Activated T-cell treated with anti-CD3 and anti-CD28 coated beads for 24 hours (primary cell): ENCODE measurements around the gene GALNT4.

ENCODE experiments used
- DNase-seq: peaks from one replicate; pipeline ENCODE4 v3.0.0-alpha.2; 2020; ENCODE audit warnings: low read depth

Gene GALNT4

DNA sequence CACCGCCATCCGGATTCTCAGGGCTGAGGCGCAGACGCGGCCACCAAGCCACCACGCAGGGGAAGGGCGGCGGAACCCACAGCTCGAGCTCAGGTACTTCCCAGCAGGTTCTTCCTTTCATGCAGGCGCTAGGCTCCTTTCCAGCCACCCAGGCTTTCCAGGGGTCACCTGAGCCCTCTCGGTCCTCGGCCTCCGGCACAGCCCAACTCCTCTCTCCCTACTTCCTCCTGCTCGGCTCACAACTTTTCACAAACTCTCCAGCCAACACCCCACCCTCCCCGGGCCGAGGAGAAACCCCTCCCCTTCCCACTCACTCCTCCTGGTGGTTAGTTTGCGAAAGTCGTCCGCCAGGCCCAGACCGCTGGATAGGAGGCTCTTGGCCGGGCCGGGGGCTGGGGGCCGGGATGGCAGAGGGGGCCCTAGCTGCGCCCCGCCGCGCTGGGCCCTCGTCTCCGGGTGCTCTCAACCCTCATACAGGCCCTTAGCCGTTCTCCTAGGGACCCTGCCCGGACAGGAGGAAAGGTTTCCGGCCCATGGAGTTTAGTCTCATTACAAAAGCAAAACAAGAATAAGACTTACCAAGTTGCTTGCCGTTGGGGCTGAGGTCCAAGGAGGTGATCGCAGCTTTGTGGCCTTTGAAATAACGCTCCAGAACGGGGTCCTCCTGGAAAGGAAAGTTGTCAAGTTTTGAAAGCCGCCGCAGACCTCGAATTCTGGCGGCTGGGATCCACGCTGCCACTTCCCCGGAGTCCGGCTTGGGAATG is at the start of gene GALNT4:
Gene GALNT4 (minus strand): TSS at position 256 of the 764 bp plus-strand sequence. CDS start 247 bp downstream, at position 9.
- DNase-seq: peak; percentile 70

DNA sequence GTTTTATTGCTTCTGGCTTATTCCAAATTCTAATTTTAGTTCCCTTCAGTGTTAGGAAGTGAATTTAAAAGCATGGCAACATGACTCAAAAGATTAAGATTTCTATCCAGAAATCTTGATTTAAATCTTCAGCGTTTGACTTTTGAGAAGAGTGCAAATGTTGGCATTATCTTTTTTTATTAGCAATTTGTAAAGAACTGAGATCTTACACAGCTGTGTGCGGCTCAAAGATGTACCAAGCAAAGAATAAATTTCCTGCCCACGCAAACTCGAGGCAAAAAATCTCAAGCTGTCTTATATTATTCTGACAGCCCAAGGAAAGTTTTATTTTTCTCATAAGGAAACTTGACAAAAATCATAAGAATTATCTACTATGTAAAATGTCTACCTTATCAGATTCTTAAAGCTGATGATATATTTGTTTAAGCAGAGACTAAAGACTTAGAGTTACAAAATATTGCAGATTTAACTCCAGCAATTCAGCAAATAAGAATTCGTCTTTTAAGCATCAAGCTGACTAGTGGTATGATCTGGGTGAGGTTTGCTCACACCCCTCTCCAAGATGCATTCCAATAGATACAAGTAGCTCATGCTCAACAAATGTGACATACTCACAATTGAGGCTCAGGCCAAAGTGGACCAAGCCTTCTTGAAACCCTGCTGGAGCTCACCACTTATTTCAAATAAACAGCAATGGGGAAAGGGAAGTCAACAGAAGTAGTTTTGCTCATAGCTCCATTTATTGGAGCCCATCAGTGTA is 48.6 kb upstream of the GALNT4 start:
- no peak for DNase-seq

DNA sequence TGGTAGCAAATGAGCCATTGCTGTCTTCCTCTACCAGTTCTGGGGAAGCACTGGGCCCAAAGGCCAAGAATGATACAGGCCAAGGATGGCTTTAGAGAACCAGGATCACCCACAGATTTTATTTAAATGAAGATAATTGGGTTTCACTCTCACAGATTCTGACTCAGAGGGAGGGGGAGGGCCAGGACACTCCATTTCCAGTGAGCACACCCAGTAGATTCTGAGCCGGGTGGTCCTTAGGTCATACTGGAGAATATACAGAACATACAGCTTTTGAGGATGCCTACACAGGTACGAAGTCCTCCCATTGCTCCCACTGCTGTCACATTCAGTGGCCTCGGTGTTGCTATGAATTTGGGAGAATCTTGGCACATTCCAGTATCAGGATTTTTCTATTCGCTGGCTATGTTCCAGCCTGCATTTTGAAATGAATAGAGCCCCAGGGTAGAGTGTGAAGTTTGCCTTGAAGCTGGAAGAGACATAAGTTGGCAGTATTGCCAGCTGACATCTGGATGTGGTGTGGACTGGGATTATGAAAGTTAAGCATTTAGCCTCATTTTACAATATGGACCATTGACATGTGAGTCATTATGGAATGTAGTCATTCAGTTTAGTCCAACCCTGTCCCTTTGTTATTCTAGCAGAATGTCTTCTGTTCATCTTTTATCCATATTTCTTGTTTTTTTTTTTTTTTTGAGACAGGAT is 47.0 kb upstream of the GALNT4 start:
- no peak for DNase-seq

DNA sequence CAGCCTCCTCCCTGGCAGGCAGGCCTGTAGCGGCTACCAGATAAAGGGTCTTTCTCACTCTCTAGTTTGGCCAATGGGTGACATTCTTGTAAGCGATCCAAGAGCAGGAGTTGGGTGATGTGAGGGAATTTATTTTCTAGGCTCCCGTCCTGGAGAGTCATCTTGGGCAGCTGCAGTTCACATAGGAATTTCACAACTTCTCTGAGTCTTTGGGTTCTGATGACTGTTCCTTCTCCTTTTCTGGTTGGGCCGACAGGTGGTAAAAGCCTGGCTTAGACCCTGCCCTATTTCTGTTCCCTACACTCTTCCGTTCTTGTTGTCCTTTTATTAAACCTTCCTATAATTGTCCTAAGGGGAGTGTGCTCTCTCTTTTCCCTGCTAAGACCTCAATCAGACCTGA is 43.9 kb upstream of the GALNT4 start:
- no peak for DNase-seq

DNA sequence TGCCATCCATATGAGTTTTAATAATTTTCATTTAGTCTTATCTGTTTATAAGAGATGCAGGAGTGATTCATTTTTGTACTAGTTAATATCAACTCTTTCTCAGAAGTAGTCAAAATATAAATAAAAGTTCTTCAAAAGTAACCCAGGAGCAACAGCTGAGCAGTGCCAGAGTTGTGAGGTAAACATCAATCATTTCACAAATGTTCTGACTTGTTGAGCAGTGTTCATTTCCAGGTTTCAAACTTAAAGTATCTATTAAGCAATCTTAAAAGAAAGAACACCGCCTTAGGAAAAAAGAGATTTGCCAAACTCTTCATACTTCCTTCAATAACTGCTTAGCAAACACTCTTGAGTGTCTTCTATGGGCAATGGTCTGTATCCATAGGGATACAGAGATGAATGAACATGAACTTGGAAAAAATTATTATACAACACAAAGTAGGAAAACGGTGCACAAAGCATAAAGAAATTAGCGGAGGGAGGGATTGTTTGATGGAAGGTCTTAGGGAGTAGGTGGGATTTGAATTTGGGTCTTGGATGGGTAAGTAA is 43.2 kb upstream of the GALNT4 start:
- DNase-seq: no peak

DNA sequence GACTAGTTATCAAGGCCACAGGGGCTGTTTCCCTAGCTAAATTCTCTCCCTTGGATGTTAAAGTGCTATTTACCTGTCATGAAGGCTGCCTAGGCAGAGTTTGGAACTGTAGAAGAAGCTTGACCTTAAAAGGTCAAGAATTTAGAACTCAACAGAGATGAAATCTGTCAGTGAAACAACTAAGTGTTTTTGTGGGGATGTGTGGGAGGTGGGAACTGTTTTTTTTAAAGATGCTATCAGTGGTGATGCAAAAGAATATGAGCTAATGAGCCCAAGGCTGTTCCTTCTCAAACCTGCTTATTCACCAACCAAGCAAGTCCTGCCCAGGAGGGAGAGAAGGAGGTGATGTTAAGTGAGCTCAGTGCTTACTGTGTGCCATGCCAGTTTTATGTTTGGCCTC is 42.0 kb upstream of the GALNT4 start:
- DNase-seq: no peak

DNA sequence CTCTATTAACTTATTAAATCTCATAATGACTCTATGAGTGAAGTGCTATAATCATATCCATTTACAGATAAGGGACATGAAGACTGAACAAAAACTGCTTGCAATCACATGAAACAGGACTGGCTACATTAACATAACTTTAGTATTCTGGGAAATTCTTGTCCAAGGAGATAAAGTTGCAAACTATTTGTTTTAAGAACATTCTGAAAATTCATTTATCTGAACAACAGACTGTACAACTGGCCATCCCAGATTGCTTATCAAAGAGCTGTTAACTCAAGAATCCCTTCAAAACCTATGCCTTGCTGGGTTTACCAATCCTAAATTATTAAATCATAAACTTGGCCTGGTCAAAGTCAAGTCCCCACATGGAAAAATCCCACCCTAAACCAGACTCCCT is 40.4 kb upstream of the GALNT4 start:
- DNase-seq: no peak

DNA sequence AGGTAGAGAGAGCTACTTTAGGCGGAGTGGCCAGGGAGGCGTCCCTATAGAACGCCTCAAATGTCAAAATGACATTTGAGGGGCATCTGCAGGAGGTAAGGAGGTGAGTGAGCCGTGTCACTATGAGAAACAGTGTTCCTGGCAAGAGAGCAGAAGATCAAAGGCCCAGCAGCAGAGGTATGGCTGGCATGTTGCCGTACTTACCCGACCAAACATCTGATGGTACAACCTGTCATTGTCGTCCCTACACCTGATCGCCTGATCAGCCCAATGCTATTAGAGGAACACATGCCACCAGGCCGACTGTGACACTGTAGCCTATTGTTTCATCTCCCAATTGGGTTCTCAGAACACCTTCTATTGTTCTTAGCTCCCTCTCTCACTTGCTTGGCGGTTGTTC is 35.2 kb upstream of the GALNT4 start:
- DNase-seq: no peak

DNA sequence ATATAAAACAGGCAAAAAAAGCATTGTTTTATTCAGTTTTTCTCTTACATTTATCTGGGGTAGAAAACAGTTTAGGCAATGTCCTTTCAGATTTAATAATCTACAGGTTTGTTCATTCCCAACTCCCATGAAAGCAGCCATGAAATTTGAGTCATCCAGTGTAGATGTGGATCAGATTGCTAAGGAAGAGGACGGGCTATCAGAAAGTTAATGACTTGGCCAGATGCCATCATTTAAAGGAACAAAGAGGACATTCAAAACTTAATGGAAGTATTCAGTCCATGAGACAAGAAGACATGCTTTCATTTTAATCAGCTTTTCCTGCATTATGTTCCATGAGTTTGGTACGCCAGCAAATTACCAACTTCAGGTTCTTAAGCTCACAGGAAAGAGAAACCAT is 32.4 kb upstream of the GALNT4 start:
- DNase-seq: no peak

DNA sequence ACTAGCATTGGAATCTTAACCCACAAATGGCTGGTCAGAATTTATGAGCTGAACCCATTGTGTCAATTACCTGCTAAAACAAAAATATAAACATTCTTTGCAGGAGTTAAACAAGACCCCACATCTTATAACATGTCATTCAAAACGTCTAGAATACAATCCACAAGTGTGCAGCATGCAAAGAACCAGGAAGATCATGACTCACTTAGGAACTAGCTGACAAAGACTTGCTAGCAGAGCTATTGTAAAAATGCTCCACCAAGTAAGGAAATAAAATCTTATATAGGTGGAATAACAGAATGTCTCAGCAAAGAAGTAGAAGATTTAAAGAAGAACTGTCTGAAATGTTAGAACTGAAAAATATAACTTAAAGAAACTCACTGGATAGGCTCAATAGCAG is 27.8 kb upstream of the GALNT4 start:
- DNase-seq: no peak

DNA sequence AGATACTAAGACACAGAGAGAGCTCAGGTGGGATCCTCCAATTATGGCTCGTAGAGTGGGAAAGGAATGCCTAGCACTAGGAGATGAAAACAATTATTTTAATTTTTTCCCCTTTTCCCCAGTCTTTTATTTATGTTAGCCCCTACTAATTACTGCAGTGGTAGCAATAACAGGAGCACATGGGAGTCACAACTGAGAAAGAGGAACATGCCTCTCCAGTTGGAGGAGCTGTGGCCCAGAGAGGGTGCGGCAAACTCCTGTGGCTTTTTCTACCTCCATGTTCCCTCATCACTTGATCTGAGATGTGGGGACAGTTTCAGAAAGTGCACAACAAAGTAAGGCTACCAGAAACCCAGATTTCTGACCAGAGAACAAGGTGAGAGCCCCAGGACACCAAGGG is 27.2 kb upstream of the GALNT4 start:
- no peak for DNase-seq

DNA sequence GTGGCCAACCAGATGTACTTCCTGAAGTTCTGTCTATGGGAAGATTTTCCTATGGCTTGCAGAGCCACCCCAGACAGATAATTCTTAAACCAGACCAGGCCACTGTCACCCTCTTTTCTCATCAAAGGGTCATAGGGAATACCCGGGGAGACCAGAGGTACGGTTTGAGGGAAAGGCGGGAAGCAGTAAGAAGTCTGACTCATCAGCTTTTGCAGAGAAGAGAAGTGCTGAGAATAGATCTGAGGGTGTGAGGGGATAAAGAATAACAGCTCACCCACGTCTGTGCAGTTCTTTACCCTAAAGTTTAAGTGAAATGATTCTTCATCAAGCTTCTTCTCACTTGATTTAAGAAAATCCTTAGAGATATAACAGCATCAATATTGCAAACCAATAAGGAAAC is 22.5 kb upstream of the GALNT4 start:
- no peak for DNase-seq

DNA sequence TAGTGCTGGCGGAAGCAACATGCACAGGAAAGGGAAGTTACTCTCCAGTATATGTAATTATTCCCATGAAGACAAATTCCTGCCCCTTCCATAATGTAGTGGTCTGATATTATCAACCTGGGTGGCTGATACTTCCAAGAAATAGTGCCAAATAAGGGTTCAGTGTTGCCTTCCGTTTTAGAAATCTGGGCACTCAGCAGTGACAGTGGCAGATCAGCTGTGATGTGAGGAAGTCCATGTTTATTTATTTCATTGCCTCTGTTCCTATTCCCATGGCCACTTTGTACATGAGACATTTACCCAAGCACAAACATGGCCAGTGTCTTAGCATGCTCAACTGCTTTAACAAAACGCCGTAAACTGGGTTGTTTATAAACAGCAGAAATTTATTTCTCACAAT is 21.6 kb upstream of the GALNT4 start:
- no peak for DNase-seq

DNA sequence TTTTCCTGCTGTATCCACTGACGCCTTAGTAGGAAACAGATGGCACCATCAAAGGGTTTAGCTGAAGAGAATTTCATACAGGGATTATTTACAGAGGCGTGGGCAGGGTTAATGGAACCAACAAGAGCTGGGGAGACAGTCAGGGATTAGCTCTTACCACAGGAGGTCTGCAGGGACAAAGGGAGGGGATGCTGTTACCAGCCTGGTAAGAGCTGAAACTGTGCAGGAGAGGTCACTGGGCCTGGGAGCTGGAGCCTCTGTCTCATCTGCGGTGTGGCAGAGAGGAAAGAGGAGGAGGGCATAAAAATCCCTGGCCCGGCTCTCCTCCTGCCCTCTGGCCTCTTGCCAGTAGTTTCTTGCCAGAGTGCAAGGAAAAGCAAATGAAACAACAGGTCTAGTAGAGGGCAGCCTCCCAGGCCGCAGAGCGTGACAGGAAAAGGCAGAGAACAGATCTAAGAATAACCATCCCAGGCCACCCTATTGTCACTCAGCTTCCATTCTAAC is 20.1 kb upstream of the GALNT4 start:
- no peak for DNase-seq

DNA sequence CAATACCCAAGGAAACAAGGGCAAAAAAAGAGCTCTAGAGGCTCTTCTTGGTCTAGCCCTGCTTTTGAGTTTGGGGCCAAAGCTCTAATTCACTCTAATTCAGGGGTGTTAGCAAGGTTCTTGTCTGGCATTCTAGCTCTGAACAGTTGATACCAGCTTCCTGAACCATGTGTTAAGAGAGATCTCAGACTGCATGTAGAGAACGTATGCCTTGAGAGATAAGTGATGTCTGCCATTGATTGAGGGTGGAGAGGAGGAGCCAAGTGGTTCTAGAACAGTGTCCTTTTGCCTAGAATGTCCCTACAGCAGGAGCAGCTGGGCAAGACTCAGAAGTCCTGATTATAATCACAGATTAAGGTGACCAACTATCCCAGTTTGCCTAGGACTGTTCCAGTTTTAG is 19.4 kb upstream of the GALNT4 start:
- DNase-seq: no peak

DNA sequence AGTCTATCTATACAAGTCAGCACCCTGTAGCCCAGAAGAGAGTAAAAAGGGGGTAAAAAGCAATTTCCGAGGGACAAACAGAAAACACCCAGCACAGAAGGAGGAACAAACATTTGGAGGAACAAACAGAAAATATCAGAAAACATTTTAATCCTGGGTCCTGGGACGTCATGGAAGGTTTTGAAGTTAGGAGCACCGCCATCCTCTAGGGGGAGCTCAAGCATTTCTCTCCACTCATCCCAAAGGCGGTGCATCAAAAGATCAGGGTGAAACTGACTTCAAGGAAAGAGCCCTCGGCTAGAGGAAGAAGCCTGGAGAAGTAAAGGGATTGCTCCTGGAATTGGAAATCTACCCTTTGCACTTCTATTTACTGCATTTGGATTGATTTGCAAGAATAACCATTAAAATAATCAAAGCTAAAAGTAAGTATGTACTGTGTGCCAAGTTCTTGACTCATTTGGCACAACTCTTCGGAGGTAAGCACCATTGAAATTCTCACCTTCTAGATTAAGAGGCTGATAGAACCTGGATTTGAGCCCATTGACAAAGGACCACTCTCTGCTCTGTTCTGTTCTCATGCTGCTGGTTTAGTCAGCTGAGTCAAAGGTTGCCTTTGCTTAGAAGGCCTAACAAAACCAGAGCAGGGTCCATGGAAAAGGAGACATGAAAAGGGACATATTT is 18.5 kb upstream of the GALNT4 start:
- DNase-seq: peak; percentile 51

DNA sequence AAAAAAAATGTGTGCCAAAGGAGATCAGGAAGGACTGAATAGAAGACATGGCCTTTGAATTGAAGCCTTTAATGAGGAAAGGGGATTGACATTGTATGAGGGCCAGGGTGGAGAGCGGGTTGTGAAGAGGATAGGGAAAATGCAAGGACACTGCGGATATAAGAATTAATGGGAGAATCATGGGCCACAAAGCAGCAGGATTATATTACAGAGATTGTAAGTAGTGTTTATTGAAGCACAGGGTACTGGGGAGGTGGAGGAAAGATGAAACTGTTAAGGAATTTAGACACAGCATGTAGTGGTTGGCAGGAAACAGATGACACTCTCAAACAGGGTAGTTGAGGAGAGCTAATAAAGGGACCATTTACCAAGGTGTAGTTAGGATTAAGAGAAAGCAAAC is 17.6 kb upstream of the GALNT4 start:
- no peak for DNase-seq

DNA sequence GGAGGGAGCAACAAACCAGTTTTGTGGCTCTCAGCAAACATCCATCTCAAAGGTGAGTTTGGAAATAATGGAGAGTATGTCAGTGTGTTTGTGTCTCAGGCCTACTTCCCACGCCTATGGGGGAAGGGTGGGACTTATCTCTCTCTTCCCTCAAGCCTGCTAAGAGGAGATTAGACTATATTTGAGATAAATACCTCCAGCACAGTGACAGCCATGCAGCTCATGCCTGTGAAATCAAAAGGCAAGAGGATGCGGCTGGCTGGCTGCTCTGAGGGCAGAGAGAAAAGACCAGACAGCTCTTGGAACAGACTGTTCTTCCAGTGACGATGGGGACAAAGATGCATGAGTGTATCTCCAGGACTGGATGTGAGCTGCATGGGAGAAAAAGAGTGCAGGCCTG is 16.0 kb upstream of the GALNT4 start:
- no peak for DNase-seq

DNA sequence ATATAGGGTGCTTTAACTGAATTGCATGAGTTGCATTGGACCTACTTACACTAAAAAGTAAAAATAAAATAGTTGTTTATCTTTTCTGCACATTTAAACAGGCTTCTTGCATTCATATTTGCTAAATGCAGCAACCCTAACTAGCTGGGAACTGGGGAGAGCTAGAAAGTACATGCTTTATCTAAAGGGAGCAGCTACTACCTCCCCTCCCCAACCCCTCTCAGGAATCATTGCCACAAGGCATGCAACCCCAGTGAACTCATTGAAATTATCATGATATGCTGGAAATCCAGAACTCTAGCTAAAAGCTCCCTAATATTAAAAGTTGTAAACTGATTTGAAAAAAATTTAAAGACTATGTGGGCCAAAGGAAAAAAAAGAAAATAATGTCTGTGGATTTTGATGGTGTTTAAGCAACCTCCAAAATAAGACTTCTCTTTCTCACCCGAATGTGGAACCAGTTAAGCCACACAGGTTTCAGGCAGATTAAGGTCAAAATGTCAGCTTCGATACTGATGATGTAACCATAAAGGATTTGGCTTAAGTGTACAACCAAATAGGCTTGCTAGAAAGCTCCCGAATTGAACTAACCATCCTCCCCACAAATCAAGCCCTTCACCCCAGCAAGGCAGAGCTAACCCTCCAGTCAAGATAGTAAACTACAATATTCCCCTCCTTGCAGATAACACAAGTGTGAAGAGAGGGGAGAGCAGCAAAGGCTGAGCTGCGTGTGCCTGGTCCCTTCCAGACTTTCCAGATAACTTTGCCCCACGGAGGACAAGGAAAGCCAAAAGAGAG is 15.0 kb upstream of the GALNT4 start:
- DNase-seq: no peak

DNA sequence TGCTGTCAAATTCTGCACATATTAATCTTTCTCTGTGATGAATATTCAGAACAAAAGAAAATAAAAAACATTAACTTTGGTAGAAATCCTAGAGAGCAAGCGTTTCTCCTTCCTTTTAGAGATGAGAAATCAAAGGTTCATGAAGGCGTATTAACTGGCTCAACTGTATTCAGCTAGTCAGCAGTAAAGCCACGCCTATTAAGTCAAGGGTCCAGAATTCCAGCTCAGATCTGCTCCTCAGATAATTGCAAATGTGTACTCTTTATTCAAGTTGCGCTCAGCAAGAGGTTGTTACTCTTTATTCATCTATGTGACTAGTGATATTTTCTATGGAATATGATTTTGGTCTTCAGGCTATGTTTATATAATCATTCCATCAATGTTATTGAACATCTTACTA is 14.3 kb upstream of the GALNT4 start:
- no peak for DNase-seq

DNA sequence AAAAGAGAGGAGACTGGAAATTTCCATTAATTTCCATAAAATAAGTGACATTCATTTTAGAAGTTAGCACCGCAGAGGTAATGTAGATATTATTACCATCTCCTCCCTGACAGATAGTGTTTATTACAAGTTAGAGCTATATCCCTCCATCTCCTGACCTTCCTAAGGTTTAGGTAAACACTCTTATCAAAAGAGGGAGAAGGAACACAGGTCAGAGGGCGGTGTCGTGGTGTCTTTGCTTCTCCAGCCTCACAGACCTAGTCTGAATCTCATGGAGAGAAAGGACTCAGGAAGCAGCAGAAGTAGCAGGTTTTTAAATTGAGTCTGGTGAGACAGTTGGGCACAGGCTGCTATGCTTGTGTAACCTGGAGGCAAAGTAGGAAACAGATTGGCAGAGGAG is 12.8 kb upstream of the GALNT4 start:
- no peak for DNase-seq
